GM21717 (cell line): Measurements from ENCODE around the gene RUFY1.

Experiments used
- ATAC-seq: cut with Tn5 transposase; IDR thresholded peaks from one replicate; pipeline ENCODE4 v1.9.1; 2021; ENCODE audit warnings: mild to moderate bottlenecking, moderate library complexity; ENCODE audit not compliant: unreplicated experiment

The RUFY1 gene

DNA sequence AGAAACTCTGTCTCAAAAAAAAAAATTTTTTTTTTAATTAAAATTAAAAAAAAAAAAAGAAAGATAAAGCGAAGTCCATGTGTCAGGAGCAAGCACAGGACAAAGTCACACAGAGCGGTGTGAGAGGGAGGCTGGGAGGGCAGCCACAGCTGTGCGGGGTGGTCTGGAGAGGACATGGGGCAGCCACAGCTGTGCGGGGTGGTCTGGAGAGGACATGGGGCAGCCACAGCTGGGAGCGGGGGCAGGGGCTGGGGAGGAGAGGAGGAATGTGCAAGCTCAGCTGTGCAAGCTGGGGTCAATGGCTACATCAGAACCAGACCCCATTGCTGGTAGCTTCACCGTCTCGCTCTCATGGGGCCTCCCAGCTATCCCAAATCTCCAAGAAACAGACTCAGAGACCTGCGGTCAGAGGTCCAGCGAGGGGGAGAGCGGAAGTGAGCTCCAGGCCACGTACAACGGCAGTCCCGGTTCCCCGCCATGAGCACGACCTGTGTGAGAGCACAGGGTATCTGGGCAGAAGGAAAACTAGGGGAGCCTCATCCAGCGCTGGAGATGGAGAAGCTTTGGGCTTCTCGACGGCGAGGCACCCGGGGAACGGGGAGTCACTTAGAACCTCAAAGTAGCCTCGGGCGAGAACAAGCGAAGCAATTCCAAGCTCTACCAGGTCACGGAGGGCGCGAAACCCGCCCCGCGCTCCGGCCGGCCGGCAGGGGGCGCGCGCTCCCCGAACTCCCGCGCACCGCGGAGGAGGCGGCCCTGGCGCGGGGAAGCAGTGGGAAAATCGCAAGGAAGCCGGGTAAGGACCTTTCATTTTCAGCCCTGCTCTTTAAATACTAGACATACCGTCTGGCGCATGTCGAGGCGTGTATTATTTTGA is 107.2 kb downstream of the RUFY1 start:
- peak; percentile 91 for ATAC-seq

- peak; percentile 59 for ATAC-seq
Observed at GRCh38 chr5:179658179-179658856, 108.0 kb downstream of the RUFY1 start.
